Airway epithelial cell (primary cell): ENCODE data around the gene CACNG7. TPM values are rescaled to one million over a fixed set of nuclear protein-coding genes. Genes with fewer than 3 reads are reported as not detected.

ENCODE experiments used
- total RNA-seq: library from RNA; depleted of rRNA; stranded (reverse); fragments of >200 nt; gene quantifications from 2 replicates; pipeline ENCODE4 v1.2.3, GENCODE V29; 2015

The CACNG7 gene
- not detected in 2 replicates for total RNA-seq

GRCh38 chr19:53908935-53909415, at the start of gene CACNG7:
Gene CACNG7, plus strand, starts transcription at chr19:53909278. Its CDS starts 3,554 bp downstream, at chr19:53912832.

GRCh38 chr19:53867225-53868090, 41.6 kb upstream of the CACNG7 start, which contains the start of gene MYADM:
Gene MYADM, plus strand, starts transcription at chr19:53867883. Its CDS starts 5,647 bp downstream, at chr19:53873530.

GRCh38 chr19:53881482-53882390, 27.3 kb upstream of the CACNG7 start, which contains the start of gene PRKCG:
Gene PRKCG, plus strand, starts transcription at chr19:53882197. Its CDS starts 298 bp downstream, at chr19:53882495.

GRCh38 chr19:53962887-53963431, 53.9 kb downstream of the CACNG7 start, which contains the start of gene CACNG8:
Gene CACNG8, plus strand, starts transcription at chr19:53962937.

GRCh38 chr19:53991224-53992113, 82.4 kb downstream of the CACNG7 start, which contains the start of gene CACNG6:
Gene CACNG6, plus strand, starts transcription at chr19:53991637. Its CDS starts 1,241 bp downstream, at chr19:53992878.

Other genes with a start within 250 kb of the CACNG7 start
- gene NLRP12, start 85.0 kb upstream of the CACNG7 start, total RNA-seq = not detected in 2 replicates
- 18.0 and 24.8 TPM in 2 replicates for gene MYADM, start 41.4 kb upstream of the CACNG7 start, total RNA-seq
- gene PRKCG, start 27.1 kb upstream of the CACNG7 start, total RNA-seq = not detected in 2 replicates
- 0.14 TPM in 1 of 2 replicates, not detected in the other for gene CACNG8, start 53.7 kb downstream of the CACNG7 start, total RNA-seq
- gene CACNG6, start 82.4 kb downstream of the CACNG7 start, total RNA-seq = not detected in 2 replicates
- gene VSTM1, start 154.6 kb downstream of the CACNG7 start, total RNA-seq = not detected in 2 replicates
- gene TARM1, start 172.1 kb downstream of the CACNG7 start, total RNA-seq = not detected in 2 replicates
- 0.19 and 0.21 TPM in 2 replicates for gene OSCAR, start 191.5 kb downstream of the CACNG7 start, total RNA-seq
- 26.7 and 43.4 TPM in 2 replicates for gene NDUFA3, start 193.6 kb downstream of the CACNG7 start, total RNA-seq
- gene TFPT, start 206.4 kb downstream of the CACNG7 start, total RNA-seq = 13.3 and 14.4 TPM in 2 replicates
- gene PRPF31, start 206.5 kb downstream of the CACNG7 start, total RNA-seq = 61.1 and 69.6 TPM in 2 replicates
- 11.8 and 21.2 TPM in 2 replicates for gene CNOT3, start 228.5 kb downstream of the CACNG7 start, total RNA-seq